GM21825 (cell line): ENCODE measurements around the gene SLC26A3.
"Not testable (repeated sequence)": the region's sequence is repeated elsewhere in the genome, so short reads cannot be mapped to it uniquely, and the experiment has no call there.

Experiments used
- ATAC-seq: cut with Tn5 transposase; IDR thresholded peaks from one replicate; pipeline ENCODE4 v1.9.1; 2021; ENCODE audit warnings: mild to moderate bottlenecking, moderate library complexity; ENCODE audit not compliant: unreplicated experiment

Gene SLC26A3

DNA sequence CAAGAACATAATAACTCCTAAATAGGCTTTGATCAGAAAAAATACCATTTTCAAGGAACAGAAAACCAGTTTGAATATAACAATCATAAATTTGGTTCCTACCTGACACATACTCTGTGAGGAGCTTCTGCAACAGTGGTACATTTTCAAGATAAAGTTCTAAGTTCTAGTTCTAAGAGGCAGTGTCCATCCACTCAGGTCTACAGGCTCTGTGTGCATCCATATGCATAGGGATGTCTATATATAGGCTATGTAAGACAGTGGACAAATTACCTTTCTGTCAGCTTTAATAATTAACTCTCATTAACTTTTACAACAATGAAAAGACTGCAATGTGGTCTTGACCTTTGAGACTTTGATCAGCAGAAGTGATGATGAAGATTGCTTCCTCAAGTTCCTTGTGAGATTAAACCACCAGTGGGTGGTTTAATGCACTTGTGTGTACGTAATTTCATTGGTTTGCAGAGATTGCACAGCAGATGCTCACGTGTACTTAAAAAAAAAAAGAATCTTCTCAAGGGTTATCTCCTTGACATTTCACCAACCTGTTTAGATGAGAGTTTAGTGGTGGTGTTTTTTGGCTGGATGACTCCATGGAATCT lies at the start of gene SLC26A3:
Gene SLC26A3, minus strand, starts transcription at position 215 of the 602 bp plus-strand sequence. CDS start 8,714 bp downstream, outside the sequence.
- ATAC-seq, result no peak

DNA sequence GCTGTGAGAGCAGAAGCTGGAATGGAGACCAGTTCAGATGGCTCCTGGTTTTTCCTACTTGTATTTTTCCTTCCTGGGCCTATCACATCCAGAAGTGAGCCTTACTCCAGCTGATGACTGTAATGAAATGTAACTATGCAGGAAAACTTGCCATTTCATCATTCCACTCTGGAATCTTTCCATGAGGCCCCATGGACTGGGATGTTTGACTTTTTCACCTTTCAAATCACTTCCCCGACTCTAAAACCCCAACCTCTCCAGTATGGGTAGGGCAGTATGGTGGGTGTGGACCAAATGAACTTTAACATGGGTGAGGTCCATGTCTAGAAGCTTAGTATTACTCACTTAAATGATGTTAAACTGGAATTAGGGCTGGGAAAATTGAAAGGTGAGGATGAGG lies 47.6 kb upstream of the SLC26A3 start:
- ATAC-seq, result no peak

GRCh38 chr7:107850216-107850615 lies 47.2 kb upstream of the SLC26A3 start:
- no peak for ATAC-seq

DNA sequence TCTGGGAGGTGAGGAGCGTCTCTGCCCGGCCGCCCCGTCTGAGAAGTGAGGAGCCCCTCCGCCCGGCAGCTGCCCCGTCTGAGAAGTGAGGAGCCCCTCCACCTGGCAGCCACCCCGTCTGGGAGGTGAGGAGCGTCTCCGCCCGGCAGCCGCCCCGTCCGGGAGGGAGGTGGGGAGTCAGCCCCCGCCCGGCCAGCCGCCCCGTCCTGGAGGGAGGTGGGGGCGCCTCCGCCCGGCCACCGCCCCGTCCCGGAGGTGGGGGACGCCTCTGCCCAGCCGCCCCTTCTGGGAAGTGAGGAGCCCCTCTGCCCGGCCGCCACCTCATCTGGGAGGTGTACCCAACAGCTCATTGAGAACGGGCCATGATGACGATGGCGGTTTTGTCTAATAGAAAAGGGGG lies 45.2 kb upstream of the SLC26A3 start:
- ATAC-seq, result not testable (repeated sequence)

DNA sequence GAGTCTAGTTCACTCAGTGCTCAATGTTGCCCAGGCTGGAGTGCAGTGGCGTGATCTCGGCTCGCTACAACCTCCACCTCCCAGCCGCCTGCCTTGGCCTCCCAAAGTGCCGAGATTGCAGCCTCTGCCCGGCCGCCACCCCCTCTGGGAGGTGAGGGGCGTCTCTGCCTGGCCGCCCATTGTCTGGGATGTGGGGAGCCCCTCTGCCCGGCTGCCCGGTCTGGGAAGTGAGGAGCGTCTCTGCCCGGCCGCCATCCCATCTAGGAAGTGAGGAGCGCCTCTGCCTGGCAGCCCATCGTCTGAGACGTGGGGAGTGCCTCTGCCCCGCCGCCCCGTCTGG lies 44.8 kb upstream of the SLC26A3 start:
- not testable (repeated sequence) for ATAC-seq

DNA sequence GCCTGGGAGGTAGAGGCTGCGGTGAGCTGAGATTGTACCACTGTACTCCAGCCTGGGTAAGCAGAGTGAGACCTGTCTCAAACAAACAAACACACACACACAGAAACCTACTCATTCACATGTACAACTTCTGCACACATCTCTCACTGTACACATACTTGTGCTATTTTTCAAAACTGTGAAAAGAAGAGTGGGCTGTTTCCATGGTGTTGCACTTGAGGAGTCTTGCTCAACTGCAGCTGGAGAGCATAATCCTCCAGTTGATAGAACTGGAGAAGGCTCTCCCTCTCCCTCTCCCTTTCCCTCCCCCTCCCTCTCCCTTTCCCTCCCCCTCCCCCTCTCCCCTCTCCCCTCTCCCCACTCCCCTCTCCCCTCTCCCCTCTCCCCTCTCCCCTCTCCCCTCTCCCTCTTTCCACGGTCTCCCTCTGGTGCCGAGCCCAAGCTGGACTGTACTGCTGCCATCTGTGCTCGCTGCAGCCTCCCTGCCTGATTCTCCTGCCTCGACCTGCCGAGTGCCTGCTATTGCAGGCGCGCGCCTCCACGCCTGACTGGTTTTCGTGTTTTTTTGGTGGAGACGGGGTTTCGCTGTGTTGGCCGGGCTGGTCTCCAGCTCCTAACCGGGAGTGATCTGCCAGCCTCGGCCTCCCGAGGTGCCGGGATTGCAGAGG lies 44.3 kb upstream of the SLC26A3 start:
- ATAC-seq, result no peak

DNA sequence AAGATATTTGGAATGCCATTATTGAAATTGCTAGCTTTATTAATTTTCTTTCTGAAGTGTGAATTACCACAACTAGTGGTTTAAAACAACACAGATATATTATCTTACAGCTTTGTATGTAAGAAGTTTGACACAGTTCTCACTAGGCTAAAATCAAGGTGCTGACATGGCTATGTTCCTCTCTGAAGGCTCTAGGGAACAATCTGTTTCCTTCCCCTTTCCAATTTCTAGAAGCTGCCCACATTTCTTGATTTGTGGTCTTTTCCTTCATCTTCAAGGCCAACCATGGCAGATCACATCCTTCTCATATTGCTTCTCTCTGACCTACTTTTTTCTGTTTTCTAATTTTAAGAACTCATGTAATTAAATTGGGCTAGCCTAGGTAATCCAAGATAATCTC lies 43.3 kb upstream of the SLC26A3 start:
- ATAC-seq, result no peak

GRCh38 chr7:107843184-107843583 lies 40.2 kb upstream of the SLC26A3 start:
- ATAC-seq, result no peak

DNA sequence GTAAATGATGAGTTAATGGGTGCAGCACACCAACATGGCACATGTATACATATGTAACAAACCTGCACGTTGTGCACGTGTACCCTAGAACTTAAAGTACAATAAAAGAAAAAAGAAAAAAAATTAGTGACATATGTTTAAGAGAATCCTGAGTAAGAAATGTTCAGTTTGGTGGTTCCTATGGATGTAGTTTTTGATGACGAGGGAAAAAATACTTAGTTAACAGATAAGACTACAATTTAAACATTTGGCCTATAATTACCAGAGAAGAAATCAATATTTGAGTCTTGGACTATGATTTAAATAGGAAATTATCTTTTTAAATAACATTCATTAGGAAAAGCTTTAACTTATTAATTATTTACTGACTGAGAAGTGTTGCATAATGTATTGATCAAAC lies 39.2 kb upstream of the SLC26A3 start:
- no peak for ATAC-seq

GRCh38 chr7:107838816-107839565 lies 36.0 kb upstream of the SLC26A3 start:
- no peak for ATAC-seq

GRCh38 chr7:107838024-107838601 lies 35.1 kb upstream of the SLC26A3 start:
- ATAC-seq, result no peak

DNA sequence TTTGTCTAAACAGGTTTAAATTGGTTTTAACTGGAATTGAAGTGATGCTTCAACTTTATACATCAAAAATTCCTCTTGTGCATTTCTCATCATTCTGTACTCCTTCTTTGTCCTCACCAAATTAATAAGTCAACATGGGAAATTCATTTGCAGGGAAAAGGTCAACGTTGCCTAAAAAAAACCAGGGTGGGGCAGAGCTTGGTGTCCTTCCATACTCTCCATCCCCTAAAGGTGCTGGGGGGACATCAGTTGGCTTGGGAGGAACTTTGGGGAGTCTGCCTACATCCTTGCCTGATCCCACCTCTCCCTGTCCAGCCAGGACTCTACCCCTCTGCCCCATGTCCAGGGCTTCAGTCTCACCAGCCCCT lies 34.1 kb upstream of the SLC26A3 start:
- ATAC-seq, result no peak

DNA sequence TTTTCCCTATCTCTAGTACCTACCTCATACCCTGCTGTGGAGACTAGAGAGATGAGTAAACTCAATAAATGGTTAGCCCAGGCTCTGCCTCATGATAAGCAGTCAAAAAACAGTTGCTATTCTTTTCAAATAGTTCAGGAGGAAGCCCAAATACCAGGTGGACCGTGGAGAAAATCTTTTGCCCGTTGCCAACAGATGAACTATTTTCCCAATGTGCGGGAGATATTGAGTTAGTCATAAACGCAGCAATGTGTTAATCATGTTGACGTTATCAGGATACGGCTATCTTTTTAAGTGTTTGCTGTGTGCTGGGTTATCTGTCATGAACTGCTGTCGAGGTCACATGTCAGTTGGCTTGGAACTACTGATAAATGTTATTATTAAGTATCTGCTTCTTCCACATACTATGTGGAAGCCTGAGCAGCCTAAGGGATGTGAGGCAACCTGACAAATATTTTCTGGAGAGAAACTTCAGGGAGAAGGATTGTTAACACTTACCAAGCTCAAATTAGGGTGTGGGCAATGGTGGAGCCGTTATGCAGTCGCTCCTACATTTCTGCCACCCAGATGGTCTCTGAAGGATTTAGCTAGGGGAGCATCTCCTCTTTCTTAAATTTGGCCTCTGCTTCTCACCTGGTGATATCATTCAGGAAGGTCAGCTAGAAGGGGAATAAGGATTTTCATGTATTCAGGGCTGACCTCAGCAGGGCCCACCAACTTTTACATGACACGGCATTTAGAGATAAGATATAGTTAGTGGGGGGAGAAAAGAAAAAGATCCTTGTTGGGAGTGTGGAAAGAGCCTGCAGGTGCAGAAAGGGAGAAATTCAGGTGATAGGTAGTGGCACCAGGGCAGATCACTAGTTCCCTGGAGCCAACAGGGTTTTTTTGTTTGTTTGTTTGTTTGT lies 33.5 kb upstream of the SLC26A3 start:
- ATAC-seq, result no peak

DNA sequence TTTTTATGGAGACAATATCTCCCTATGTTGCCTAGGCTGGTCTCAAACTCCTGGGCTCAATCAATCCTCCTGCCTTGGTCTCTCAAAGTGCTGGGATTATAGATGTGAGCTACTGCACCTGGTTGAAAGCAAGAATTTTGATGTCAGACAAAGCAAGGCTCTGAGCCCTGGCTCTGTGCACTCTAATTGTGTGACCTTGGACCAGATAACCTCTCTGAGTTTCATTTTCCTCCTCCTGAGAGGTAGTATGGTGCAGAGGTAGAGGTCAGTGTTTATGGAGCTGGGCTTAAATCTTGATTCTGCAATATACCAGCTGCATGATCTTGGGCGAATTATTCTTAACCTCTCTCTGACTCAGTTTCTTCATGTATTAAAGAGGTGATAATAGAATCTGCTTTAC lies 31.4 kb upstream of the SLC26A3 start:
- no peak for ATAC-seq

DNA sequence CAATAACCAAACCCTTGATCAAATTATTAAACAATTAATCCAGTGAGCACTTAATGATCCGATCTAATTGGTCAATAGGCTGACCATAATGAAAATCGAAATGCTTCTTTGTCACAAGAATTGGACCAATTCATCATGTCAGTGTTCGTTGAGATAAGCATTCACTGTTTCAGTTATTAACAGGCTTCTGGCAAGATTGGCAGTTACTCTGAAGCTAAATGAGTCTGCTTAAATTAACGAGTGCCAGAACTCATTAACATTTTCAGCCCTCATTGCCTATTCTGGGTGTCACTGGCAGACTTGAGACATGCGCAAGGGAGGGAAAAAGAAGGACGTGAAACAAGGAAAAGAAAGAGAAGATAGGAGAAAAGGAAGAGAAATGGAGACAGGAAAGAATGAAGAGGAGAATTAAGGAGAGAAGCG lies 30.7 kb upstream of the SLC26A3 start:
- ATAC-seq, result no peak

- ATAC-seq, result no peak
These were observed 27.4 kb upstream of the SLC26A3 start for GRCh38 chr7:107830420-107830819.

DNA sequence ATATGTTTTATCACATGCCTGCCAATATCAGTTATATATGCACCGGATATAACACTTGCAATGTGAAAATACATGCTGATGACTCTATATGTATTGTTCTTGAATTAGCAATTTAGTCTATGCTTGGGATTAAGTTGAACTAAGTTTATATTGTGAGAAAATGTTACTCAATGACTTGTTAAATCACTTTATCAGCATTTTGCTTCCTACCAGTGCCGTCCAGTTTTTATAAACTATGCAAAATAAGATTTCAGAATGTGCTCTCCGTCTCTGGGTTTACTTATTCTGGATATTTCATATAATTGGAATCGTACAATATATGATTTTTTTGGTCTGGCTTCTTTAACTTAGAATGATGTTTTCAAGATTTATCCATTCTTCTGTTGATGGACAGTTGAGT lies 25.5 kb upstream of the SLC26A3 start:
- ATAC-seq, result no peak

- no peak for ATAC-seq
These were observed 24.5 kb upstream of the SLC26A3 start for GRCh38 chr7:107827501-107827900.

- ATAC-seq, result no peak
These were observed 23.4 kb upstream of the SLC26A3 start for GRCh38 chr7:107826451-107826850.

- ATAC-seq, result no peak
These were observed 21.8 kb upstream of the SLC26A3 start for GRCh38 chr7:107824858-107825257.

DNA sequence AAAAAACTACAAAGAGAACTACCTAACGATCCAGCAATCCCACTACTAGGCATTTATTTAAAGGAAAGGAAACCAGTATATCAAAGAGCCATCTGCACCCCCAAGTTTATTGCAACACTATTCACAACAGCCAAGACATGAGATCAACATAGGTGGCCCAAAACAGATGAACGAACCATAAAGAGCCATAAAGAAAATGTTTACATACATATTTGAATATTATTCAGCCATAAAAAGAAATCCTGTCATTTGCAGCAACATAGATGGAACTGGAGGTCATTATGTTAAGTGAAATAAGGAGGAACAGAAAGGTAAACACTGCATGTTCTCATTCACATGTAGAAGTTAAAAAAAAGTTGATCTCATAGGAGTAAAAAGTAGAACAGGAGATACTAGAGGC lies 15.6 kb upstream of the SLC26A3 start:
- ATAC-seq, result no peak
